Keratinocyte (primary cell): ENCODE results near the gene GOLIM4.

ENCODE experiments used
- EZH2 ChIP-seq: IDR thresholded peaks from one replicate; pipeline ENCODE4 v1.6.1; 2012; ENCODE audit warnings: inconsistent platforms, mild to moderate bottlenecking, low read length, moderate library complexity
- TF ChIP-seq, protein P1 (sequence below), 3 experiments: IDR thresholded peaks in 1 of 3; conservative IDR thresholded peaks in 1 of 3; optimal IDR thresholded peaks in 1 of 3; 2 replicates in 2 of 3; 3 replicates in 1 of 3; pipeline versions ENCODE3 to v1.5.1; 2011; ENCODE audit warnings: low read length in 3 of 3, mild to moderate bottlenecking in 3 of 3, moderate library complexity in 2 of 3, control low read depth in 1 of 3, inconsistent platforms in 1 of 3; ENCODE audit not compliant: insufficient read depth in 2 of 3; ENCODE audit errors: extremely low read depth in 1 of 3

DNA sequence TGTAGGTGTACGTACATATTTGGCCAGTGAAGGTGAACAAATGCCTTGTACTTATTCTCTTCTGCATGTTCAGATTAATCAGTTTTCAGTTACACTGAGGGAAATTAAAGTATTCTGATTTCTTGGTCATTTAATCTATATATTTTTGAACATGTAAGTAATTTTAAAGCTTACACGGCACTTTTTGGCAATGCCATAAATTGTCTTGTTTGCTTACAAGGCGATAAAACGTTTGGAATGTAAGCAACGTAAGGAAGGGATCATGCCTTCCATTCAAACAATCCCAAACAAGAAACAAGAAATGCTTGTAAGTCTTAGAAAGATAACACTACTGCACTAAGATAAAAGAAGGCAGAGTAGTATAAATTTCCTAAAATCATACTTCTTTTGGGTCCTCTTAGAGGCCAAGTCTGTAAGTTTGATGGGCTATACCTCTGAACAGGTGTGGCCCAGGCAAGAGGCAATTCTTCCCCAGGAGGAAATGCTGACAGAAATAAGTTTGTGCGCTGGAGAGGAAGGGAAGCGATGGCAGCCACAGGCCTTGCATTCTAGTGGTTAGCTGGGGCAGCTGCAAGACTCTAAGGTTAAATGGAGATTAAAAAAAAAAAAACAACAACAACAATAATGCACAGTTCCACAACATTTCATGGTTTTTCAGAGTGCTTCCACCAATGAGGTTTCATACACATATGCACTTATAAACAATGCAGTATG is 73.8 kb downstream of the GOLIM4 start:
- TF ChIP-seq, protein P1, sequence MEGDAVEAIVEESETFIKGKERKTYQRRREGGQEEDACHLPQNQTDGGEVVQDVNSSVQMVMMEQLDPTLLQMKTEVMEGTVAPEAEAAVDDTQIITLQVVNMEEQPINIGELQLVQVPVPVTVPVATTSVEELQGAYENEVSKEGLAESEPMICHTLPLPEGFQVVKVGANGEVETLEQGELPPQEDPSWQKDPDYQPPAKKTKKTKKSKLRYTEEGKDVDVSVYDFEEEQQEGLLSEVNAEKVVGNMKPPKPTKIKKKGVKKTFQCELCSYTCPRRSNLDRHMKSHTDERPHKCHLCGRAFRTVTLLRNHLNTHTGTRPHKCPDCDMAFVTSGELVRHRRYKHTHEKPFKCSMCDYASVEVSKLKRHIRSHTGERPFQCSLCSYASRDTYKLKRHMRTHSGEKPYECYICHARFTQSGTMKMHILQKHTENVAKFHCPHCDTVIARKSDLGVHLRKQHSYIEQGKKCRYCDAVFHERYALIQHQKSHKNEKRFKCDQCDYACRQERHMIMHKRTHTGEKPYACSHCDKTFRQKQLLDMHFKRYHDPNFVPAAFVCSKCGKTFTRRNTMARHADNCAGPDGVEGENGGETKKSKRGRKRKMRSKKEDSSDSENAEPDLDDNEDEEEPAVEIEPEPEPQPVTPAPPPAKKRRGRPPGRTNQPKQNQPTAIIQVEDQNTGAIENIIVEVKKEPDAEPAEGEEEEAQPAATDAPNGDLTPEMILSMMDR (optimal IDR thresholded peaks at IDR 0.05 in 1 of 3, IDR thresholded peaks at IDR 0.05 in 1 of 3, conservative IDR thresholded peaks at IDR 0.05 in 1 of 3; ENCODE audit: extremely low read depth in 1 of 3, insufficient read depth in 2 of 3, low read length in 3 of 3), result no peak
- no peak for TF ChIP-seq EZH2
